A549 (cell line): ENCODE results near the gene PTPN14. TPM values are rescaled to one million over a fixed set of nuclear protein-coding genes. Genes with fewer than 3 reads are reported as not detected.

Experiments used
- ATAC-seq, 2 experiments: fragments of 200-7000 bp in 1 of 2; fragments of >200 bp in 1 of 2; cut with Nextera tagmentation in 1 of 2; cut with Tn5 transposase in 1 of 2; 3 replicates each; pipeline versions ENCODE4 v1.8.0 to v1.9.1; 2018 to 2020; ENCODE audit warnings: mild to moderate bottlenecking in 1 of 2, moderate library complexity in 1 of 2
- CTCF ChIA-PET: fragments of 300-600 bp; sonication (Branson Sonifier 250); formaldehyde crosslinking; extraction: SDS; loops from one replicate; lab custom pipeline; 2021; ENCODE audit warnings: antibody characterized with exemption, inconsistent platforms; lab: Yijun Ruan, JAX
- POLR2A ChIA-PET: fragments of 350-600 bp; formaldehyde crosslinking; extraction: SDS; loops from one replicate; lab custom pipeline; 2021; ENCODE audit warnings: antibody characterized with exemption, inconsistent platforms; lab: Yijun Ruan, JAX
- DNase-seq, 2 experiments: peaks; one replicate each; pipeline versions ENCODE4 v3.0.0 to v3.0.0-alpha.2; 2011 to 2016; ENCODE audit warnings: low read depth in 1 of 2, low spot score in 1 of 2
- FAIRE-seq: peaks from 2 replicates; lab custom pipeline; 2011; peaks lifted over from hg19 to GRCh38; lab: Jason Lieb, UNC
- H3K27ac ChIP-seq, 2 experiments: fragments of >200 bp; sonication (Bioruptor Twin); formaldehyde crosslinking; 3 replicates each; pipeline ENCODE4 v1.5.1; 2016 to 2017
- H3K4me1 ChIP-seq: fragments of >200 bp; sonication (Bioruptor Twin); formaldehyde crosslinking; 3 replicates; pipeline ENCODE4 v1.6.1; 2016
- H3K4me2 ChIP-seq: fragments of >200 bp; sonication (Bioruptor Twin); formaldehyde crosslinking; 3 replicates; pipeline ENCODE4 v1.6.1; 2016
- H3K4me3 ChIP-seq: fragments of >200 bp; sonication (Bioruptor Twin); formaldehyde crosslinking; 3 replicates; pipeline ENCODE4 v1.5.1; 2016
- H3K9me3 ChIP-seq: fragments of >200 bp; sonication (Bioruptor Twin); formaldehyde crosslinking; 3 replicates; pipeline ENCODE4 v1.6.1; 2016
- ATOH8 ChIP-seq: fragments of 250-450 bp; sonication (Bioruptor Pico); IDR thresholded peaks from 2 replicates; pipeline ENCODE4 v1.5.0; 2020; ENCODE audit warnings: low read depth, mild to moderate bottlenecking, moderate library complexity
- BHLHE40 ChIP-seq: IDR thresholded peaks from 2 replicates; pipeline ENCODE4 v1.6.1; 2012; ENCODE audit warnings: low read depth, low read length, inconsistent platforms
- CEBPB ChIP-seq, 2 experiments: fragments of >200 bp in 1 of 2; sonication (Bioruptor Twin) in 1 of 2; formaldehyde crosslinking in 1 of 2; IDR thresholded peaks; 2 replicates each; pipeline ENCODE4 v1.6.1; 2012 to 2016
- CHD2 ChIP-seq: fragments of 150-350 bp; IDR thresholded peaks from 2 replicates; pipeline ENCODE4 v1.6.1; 2014; ENCODE audit warnings: low read length; ENCODE audit not compliant: partially characterized antibody
- EHMT2 ChIP-seq: fragments of 200-600 bp; sonication (generic); IDR thresholded peaks from 2 replicates; pipeline ENCODE4 v1.6.1; 2016; ENCODE audit warnings: antibody characterized with exemption, low read depth, mild to moderate bottlenecking, moderate library complexity
- EP300 ChIP-seq, 2 experiments: fragments of >200 bp; sonication (Bioruptor Twin); formaldehyde crosslinking; IDR thresholded peaks; 2 replicates in 1 of 2; 3 replicates in 1 of 2; pipeline ENCODE4 v1.6.1; 2016 to 2017
- ESRRA ChIP-seq: fragments of 150-350 bp; IDR thresholded peaks from 2 replicates; pipeline ENCODE4 v1.6.1; 2014; ENCODE audit warnings: mild to moderate bottlenecking, low read length, borderline replicate concordance
- JUNB ChIP-seq: fragments of >200 bp; sonication (Bioruptor Twin); formaldehyde crosslinking; IDR thresholded peaks from 2 replicates; pipeline ENCODE4 v1.6.1; 2016
- MAFK ChIP-seq: fragments of 450-650 bp; IDR thresholded peaks from 2 replicates; pipeline ENCODE4 v1.6.1; 2014; ENCODE audit not compliant: partially characterized antibody
- NFE2L2 ChIP-seq: fragments of 150-350 bp; conservative IDR thresholded peaks from 2 replicates; pipeline ENCODE4 v1.6.1; 2014; ENCODE audit warnings: low read length
- NPAS2 ChIP-seq: fragments of 250-450 bp; sonication (Bioruptor Pico); IDR thresholded peaks from 2 replicates; pipeline ENCODE4 v1.8.0; 2022; ENCODE audit warnings: mild to moderate bottlenecking, moderate library complexity, borderline replicate concordance
- POLR2AphosphoS2 ChIP-seq: conservative IDR thresholded peaks from 2 replicates; pipeline ENCODE4 v1.6.1; 2012; ENCODE audit warnings: low read length, improper control_type of control experiment, inconsistent platforms
- RAD21 ChIP-seq, 2 experiments: fragments of >200 bp in 1 of 2; sonication (Bioruptor Twin) in 1 of 2; formaldehyde crosslinking in 1 of 2; IDR thresholded peaks in 1 of 2; conservative IDR thresholded peaks in 1 of 2; 2 replicates in 1 of 2; 3 replicates in 1 of 2; pipeline ENCODE4 v1.6.1; 2012 to 2018; ENCODE audit warnings: inconsistent platforms in 1 of 2
- RARB ChIP-seq: fragments of 250-450 bp; sonication (Bioruptor Pico); IDR thresholded peaks from 2 replicates; pipeline ENCODE4 v1.8.0; 2021; ENCODE audit warnings: mild to moderate bottlenecking, moderate library complexity
- REST ChIP-seq: fragments of 200-600 bp; sonication (generic); IDR thresholded peaks from 2 replicates; pipeline ENCODE4 v1.6.1; 2016; ENCODE audit warnings: antibody characterized with exemption, mild to moderate bottlenecking, moderate library complexity
- SREBF2 ChIP-seq: fragments of 450-650 bp; IDR thresholded peaks from 2 replicates; pipeline ENCODE4 v1.6.1; 2014; ENCODE audit warnings: mild to moderate bottlenecking, moderate library complexity
- TFCP2L1 ChIP-seq: fragments of 250-450 bp; sonication (Bioruptor Pico); IDR thresholded peaks from 2 replicates; pipeline ENCODE4 v1.5.0; 2021; ENCODE audit warnings: mild to moderate bottlenecking
- TP53 ChIP-seq: fragments of 250-450 bp; sonication (Bioruptor Pico); IDR thresholded peaks from 2 replicates; pipeline ENCODE4 v1.5.0; 2021; ENCODE audit warnings: mild to moderate bottlenecking, moderate library complexity
- ZFP36 ChIP-seq: fragments of 450-650 bp; IDR thresholded peaks from 2 replicates; pipeline ENCODE4 v1.6.1; 2014; ENCODE audit warnings: borderline replicate concordance; ENCODE audit not compliant: partially characterized antibody
- ZNF302 ChIP-seq: fragments of 250-450 bp; sonication (Bioruptor Pico); IDR thresholded peaks from 2 replicates; pipeline ENCODE4 v1.9.0; 2021; ENCODE audit warnings: inconsistent platforms, mild to moderate bottlenecking, moderate library complexity
- WGBS: methylation state at CpG from one replicate; pipeline ENCODE4 v1.1.6; 2017; ENCODE audit errors: missing lambda C conversion rate; 5-methylcytosine and 5-hydroxymethylcytosine counted together
- polyA plus RNA-seq, 4 experiments: library from polyadenylated mRNA; depleted of rRNA in 3 of 4; stranded (reverse); fragments of >200 nt; fragmentation: RNase III in 1 of 4; extraction: RNeasy Plus Mini Kit Qiagen cat#74134 plus additional on column Dnase treatment in 1 of 4; gene quantifications; 2 replicates in 3 of 4; 3 replicates in 1 of 4; pipeline ENCODE4 v1.2.3, GENCODE V29; 2011 to 2017
- TF ChIP-seq, protein P1 (sequence below): fragments of >200 bp; sonication (Bioruptor Twin); formaldehyde crosslinking; IDR thresholded peaks from 2 replicates; pipeline ENCODE4 v1.6.1; 2016
- TF ChIP-seq, protein P2 (sequence below): fragments of >200 bp; sonication (Bioruptor Twin); formaldehyde crosslinking; IDR thresholded peaks from 3 replicates; pipeline ENCODE4 v1.5.1; 2016

PTPN14 gene
- polyA plus RNA-seq, 2 of the 4 experiments (the other 2 are of a cell fraction) = 9.2 to 10.0 TPM

GRCh38 chr1:214445199-214445598 lies 106.2 kb downstream of the PTPN14 start:
- H3K4me2 ChIP-seq = peak overlapping the region; percentile 85

GRCh38 chr1:214444182-214444939 lies 107.0 kb downstream of the PTPN14 start:
- DNase-seq (no peak), ATAC-seq (no peak), FAIRE-seq (no peak)
- POLR2A ChIA-PET = no interaction called here
- CTCF ChIA-PET = interaction anchor here (1.5 to 2.2 kb wide), 2 partner anchors 112 to 140 kb away, joined by 7 to 8 read pairs; no protein-coding TSS in a partner anchor
- 92% methylated on average over 3 of the region's 3 CpGs for whole genome bisulfite sequencing
- H3K4me2 ChIP-seq = peak overlapping the region; percentile 85
- H3K4me3 ChIP-seq = no peak overlapping the region
- H3K4me1 ChIP-seq = peaks cover 70% of the 10 kb centered on the region
- H3K27ac ChIP-seq = peak overlapping the region; percentile 80 to 86
- no peaks in the 10 kb centered on the region for H3K9me3 ChIP-seq
- TF ChIP-seq EHMT2 = no peak
- peak; percentile 72 for TF ChIP-seq MAFK
- TF ChIP-seq CHD2 = no peak
- TF ChIP-seq ESRRA = no peak

More at GRCh38 chr1:214445199-214445598, 106.2 kb downstream of the PTPN14 start:
- 94% methylated on average over 3 of the region's 3 CpGs for WGBS
- Histone ChIP-seq H3K9me3 (no peaks in the 10 kb centered on the region), H3K27ac (peak overlapping the region; percentile 80 to 86), H3K4me3 (no peak overlapping the region), H3K4me1 (peaks cover 68% of the 10 kb centered on the region)
- DNase-seq (no peak), ATAC-seq (no peak), FAIRE-seq (no peak)
- POLR2A ChIA-PET = no interaction called here
- TF ChIP-seq TP53 (CRISPR knock-in tag) (no peak), POLR2AphosphoS2 (no peak), SREBF2 (no peak), RAD21 (conservative IDR thresholded peaks at IDR 0.05 in 1 of 2, IDR thresholded peaks at IDR 0.05 in 1 of 2) (no peak), ZFP36 (no peak), NFE2L2 (no peak), ATOH8 (CRISPR knock-in tag) (no peak), NPAS2 (CRISPR knock-in tag) (no peak), ZNF302 (CRISPR knock-in tag) (no peak), TFCP2L1 (CRISPR knock-in tag) (no peak), JUNB (no peak), EP300 (IDR thresholded peaks at IDR 0.05) (no peak), REST (no peak), BHLHE40 (no peak), MAFK (no peak), CEBPB (IDR thresholded peaks at IDR 0.05) (no peak), RARB (CRISPR knock-in tag) (no peak)
- TF ChIP-seq, protein P1, sequence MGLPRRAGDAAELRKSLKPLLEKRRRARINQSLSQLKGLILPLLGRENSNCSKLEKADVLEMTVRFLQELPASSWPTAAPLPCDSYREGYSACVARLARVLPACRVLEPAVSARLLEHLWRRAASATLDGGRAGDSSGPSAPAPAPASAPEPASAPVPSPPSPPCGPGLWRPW = no peak
- TF ChIP-seq, protein P2, sequence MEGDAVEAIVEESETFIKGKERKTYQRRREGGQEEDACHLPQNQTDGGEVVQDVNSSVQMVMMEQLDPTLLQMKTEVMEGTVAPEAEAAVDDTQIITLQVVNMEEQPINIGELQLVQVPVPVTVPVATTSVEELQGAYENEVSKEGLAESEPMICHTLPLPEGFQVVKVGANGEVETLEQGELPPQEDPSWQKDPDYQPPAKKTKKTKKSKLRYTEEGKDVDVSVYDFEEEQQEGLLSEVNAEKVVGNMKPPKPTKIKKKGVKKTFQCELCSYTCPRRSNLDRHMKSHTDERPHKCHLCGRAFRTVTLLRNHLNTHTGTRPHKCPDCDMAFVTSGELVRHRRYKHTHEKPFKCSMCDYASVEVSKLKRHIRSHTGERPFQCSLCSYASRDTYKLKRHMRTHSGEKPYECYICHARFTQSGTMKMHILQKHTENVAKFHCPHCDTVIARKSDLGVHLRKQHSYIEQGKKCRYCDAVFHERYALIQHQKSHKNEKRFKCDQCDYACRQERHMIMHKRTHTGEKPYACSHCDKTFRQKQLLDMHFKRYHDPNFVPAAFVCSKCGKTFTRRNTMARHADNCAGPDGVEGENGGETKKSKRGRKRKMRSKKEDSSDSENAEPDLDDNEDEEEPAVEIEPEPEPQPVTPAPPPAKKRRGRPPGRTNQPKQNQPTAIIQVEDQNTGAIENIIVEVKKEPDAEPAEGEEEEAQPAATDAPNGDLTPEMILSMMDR = no peak
- CTCF ChIA-PET = interaction anchor here (2.2 kb wide), 1 partner anchor 112 kb away, joined by 8 read pairs; no protein-coding TSS in a partner anchor
